K562 (cell line): ENCODE results near the gene LINGO3. TPM values are rescaled to one million over a fixed set of nuclear protein-coding genes. Genes with fewer than 3 reads are reported as not detected.

ENCODE experiments used
- ARNT ChIP-seq, 2 experiments: fragments of 450-650 bp; IDR thresholded peaks; 2 replicates each; pipeline ENCODE4 v1.6.1; 2016; ENCODE audit warnings: mild to moderate bottlenecking in 1 of 2
- CBFA2T3 ChIP-seq: fragments of 450-650 bp; IDR thresholded peaks from 2 replicates; pipeline ENCODE4 v1.6.1; 2017
- CHCHD3 ChIP-seq: fragments of 250-450 bp; sonication (Bioruptor Pico); IDR thresholded peaks from 2 replicates; pipeline ENCODE4 v2.1.2; 2022; ENCODE audit warnings: mild to moderate bottlenecking
- ETV1 ChIP-seq: fragments of 450-650 bp; conservative IDR thresholded peaks from 2 replicates; pipeline ENCODE4 v1.6.1; 2016; ENCODE audit warnings: missing genetic modification characterization, control low read depth, low read depth, missing compliant biosample characterization
- ETV5 ChIP-seq: sonication (generic); formaldehyde crosslinking; IDR thresholded peaks from 2 replicates; pipeline ENCODE4 v1.4.0; 2020; ENCODE audit warnings: low read depth, mild to moderate bottlenecking, missing genetic modification reagents
- GABPB1 ChIP-seq: sonication (generic); formaldehyde crosslinking; IDR thresholded peaks from 2 replicates; pipeline ENCODE4 v1.8.0; 2022; ENCODE audit warnings: mild to moderate bottlenecking, missing genetic modification reagents
- HDAC2 ChIP-seq: fragments of 450-650 bp; IDR thresholded peaks from 2 replicates; pipeline ENCODE4 v1.6.1; 2016; ENCODE audit warnings: mild to moderate bottlenecking
- HDAC3 ChIP-seq: fragments of 450-650 bp; IDR thresholded peaks from 2 replicates; pipeline ENCODE4 v1.6.1; 2018; ENCODE audit warnings: borderline replicate concordance, mild to moderate bottlenecking, moderate library complexity; ENCODE audit not compliant: partially characterized antibody
- MAX ChIP-seq: sonication (generic); formaldehyde crosslinking; IDR thresholded peaks from 2 replicates; pipeline ENCODE4 v1.9.0; 2022; ENCODE audit warnings: mild to moderate bottlenecking, missing genetic modification reagents
- MCM3 ChIP-seq: fragments of 450-650 bp; IDR thresholded peaks from 2 replicates; pipeline ENCODE4 v1.6.1; 2016
- MED1 ChIP-seq: sonication (generic); formaldehyde crosslinking; IDR thresholded peaks from 2 replicates; pipeline ENCODE4 v1.8.1; 2023; ENCODE audit warnings: missing genetic modification reagents, borderline replicate concordance
- MEIS2 ChIP-seq: fragments of 450-650 bp; IDR thresholded peaks from 2 replicates; pipeline ENCODE4 v1.6.1; 2014; ENCODE audit warnings: mild to moderate bottlenecking; ENCODE audit not compliant: partially characterized antibody
- NR2C2 ChIP-seq, 2 experiments: fragments of 200-800 bp in 1 of 2; sonication (Bioruptor generic) in 1 of 2; sonication (generic) in 1 of 2; formaldehyde crosslinking in 1 of 2; IDR thresholded peaks; 2 replicates each; pipeline versions ENCODE4 v1.6.1 to v1.8.0; 2016 to 2022; ENCODE audit warnings: mild to moderate bottlenecking in 1 of 2, missing compliant biosample characterization in 1 of 2, missing genetic modification characterization in 1 of 2, missing genetic modification reagents in 1 of 2
- NR2F6 ChIP-seq: fragments of 450-650 bp; formaldehyde crosslinking; IDR thresholded peaks from 2 replicates; pipeline ENCODE4 v1.4.0; 2020; ENCODE audit warnings: mild to moderate bottlenecking
- NRF1 ChIP-seq, 2 experiments: fragments of 450-650 bp; IDR thresholded peaks in 1 of 2; conservative IDR thresholded peaks in 1 of 2; 2 replicates each; pipeline ENCODE4 v1.6.1; 2014; ENCODE audit warnings: mild to moderate bottlenecking in 2 of 2
- PTRF ChIP-seq: fragments of 450-650 bp; IDR thresholded peaks from 2 replicates; pipeline ENCODE4 v1.6.1; 2016; ENCODE audit warnings: mild to moderate bottlenecking, missing genetic modification characterization, missing compliant biosample characterization
- RBM34 ChIP-seq: fragments of 200-400 bp; formaldehyde crosslinking; IDR thresholded peaks from 2 replicates; pipeline ENCODE4 v1.6.1; 2018; ENCODE audit warnings: low read length, borderline replicate concordance; ENCODE audit not compliant: insufficient read depth
- SMARCE1 ChIP-seq: fragments of 450-650 bp; IDR thresholded peaks from 2 replicates; pipeline ENCODE4 v1.7.1; 2016; ENCODE audit warnings: mild to moderate bottlenecking
- TEAD2 ChIP-seq: fragments of 450-650 bp; IDR thresholded peaks from 2 replicates; pipeline ENCODE4 v1.6.1; 2016; ENCODE audit warnings: missing genetic modification characterization, control low read depth, missing compliant biosample characterization
- ZC3H11A ChIP-seq: IDR thresholded peaks from 2 replicates; pipeline ENCODE4 v1.6.1; 2012; ENCODE audit warnings: low read depth, low read length, improper control_type of control experiment
- ZNF274 ChIP-seq: IDR thresholded peaks from 2 replicates; pipeline ENCODE4 v1.6.1; 2011; ENCODE audit warnings: low read depth, mild to moderate bottlenecking, low read length, moderate library complexity, borderline replicate concordance
- ZNF586 ChIP-seq: fragments of 450-650 bp; formaldehyde crosslinking; conservative IDR thresholded peaks from 2 replicates; pipeline ENCODE4 v1.4.0; 2020; ENCODE audit warnings: mild to moderate bottlenecking, moderate library complexity
- polyA plus RNA-seq, 8 experiments: library from polyadenylated mRNA; depleted of rRNA in 4 of 8; stranded (reverse) in 5 of 8; unstranded in 3 of 8; fragments of >200 nt; fragmentation: Nextera tagmentation in 2 of 8; fragmentation: Illumina TruSeq in 1 of 8; extraction: Ambion mirVana in 2 of 8; extraction: Trizol in 1 of 8; gene quantifications; 2 replicates each; pipeline versions ENCODE4 v1.2.1 to v1.2.3, GENCODE V29; 2011 to 2014; ENCODE audit warnings: inconsistent platforms in 1 of 8, missing spikeins in 1 of 8
- total RNA-seq, 7 experiments: library from RNA; depleted of rRNA in 6 of 7; stranded (reverse); fragments of >200 nt in 6 of 7; fragmentation: Illumina TruSeq in 2 of 7; extraction: Trizol in 2 of 7; gene quantifications; 2 replicates each; pipeline versions ENCODE4 v1.2.1 to v1.2.3, GENCODE V29; 2011 to 2021; ENCODE audit warnings: low replicate concordance in 1 of 7
- TF ChIP-seq, protein P1 (sequence below), 2 experiments: fragments of 450-650 bp in 1 of 2; sonication (generic) in 1 of 2; formaldehyde crosslinking in 1 of 2; IDR thresholded peaks in 1 of 2; conservative IDR thresholded peaks in 1 of 2; 2 replicates each; pipeline versions ENCODE4 v1.6.1 to v1.8.1; 2016 to 2023; ENCODE audit warnings: mild to moderate bottlenecking in 2 of 2, moderate library complexity in 2 of 2, inconsistent platforms in 1 of 2, missing genetic modification reagents in 1 of 2
- TF ChIP-seq, protein P2 (sequence below): sonication (generic); formaldehyde crosslinking; IDR thresholded peaks from 2 replicates; pipeline ENCODE4 v1.9.0; 2022; ENCODE audit warnings: mild to moderate bottlenecking, missing genetic modification reagents

Gene LINGO3
- total and polyA plus RNA-seq, 9 of the 15 experiments (the other 6 are each of a cell fraction or from before 2014, with no cell fraction given) = 0.03 to 0.05 (median 0.03) TPM; not detected in 6

GRCh38 chr19:2266183-2266993 lies 41.6 kb downstream of the LINGO3 start (continued):
- TF ChIP-seq MEIS2 = peak; percentile 77
- TF ChIP-seq, protein P1, sequence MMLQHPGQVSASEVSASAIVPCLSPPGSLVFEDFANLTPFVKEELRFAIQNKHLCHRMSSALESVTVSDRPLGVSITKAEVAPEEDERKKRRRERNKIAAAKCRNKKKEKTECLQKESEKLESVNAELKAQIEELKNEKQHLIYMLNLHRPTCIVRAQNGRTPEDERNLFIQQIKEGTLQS (IDR thresholded peaks at IDR 0.05) = no peak
- TF ChIP-seq, protein P1 (CRISPR knock-in tag; conservative IDR thresholded peaks at IDR 0.05) = no peak
- TF ChIP-seq MCM3 = no peak
- TF ChIP-seq TEAD2 (tag) = no peak
- no peak for TF ChIP-seq RBM34
- no peak for TF ChIP-seq ZNF586
- TF ChIP-seq ZNF274 = no peak
- no peak for TF ChIP-seq NR2C2 (CRISPR knock-in tag; IDR thresholded peaks at IDR 0.05)
- peak; percentile 27 for TF ChIP-seq NR2C2 (tag; IDR thresholded peaks at IDR 0.05)
- TF ChIP-seq ZC3H11A = no peak
- TF ChIP-seq SMARCE1 = no peak; the same call in 1 of the 2 replicates
- no peak for TF ChIP-seq ETV5 (CRISPR knock-in tag)
- no peak for TF ChIP-seq ETV1
- no peak for TF ChIP-seq MED1
- no peak for TF ChIP-seq CHCHD3
- TF ChIP-seq HDAC2 = peak; percentile 76; the same call in 1 of the 2 replicates
- TF ChIP-seq ARNT (IDR thresholded peaks at IDR 0.05) = no peak
- no peak for TF ChIP-seq HDAC3
- peak; percentile 34 to 52; a peak in 2 of 4 replicates for TF ChIP-seq NRF1 (conservative IDR thresholded peaks at IDR 0.05 in 1 of 2, IDR thresholded peaks at IDR 0.05 in 1 of 2)
- peak; percentile 94 for TF ChIP-seq MAX (CRISPR knock-in tag)
- no peak for TF ChIP-seq PTRF (tag)
- no peak for TF ChIP-seq NR2F6 (CRISPR knock-in tag)
- peak; percentile 21; the same call in 1 of the 2 replicates for TF ChIP-seq GABPB1 (CRISPR knock-in tag)
- 0 out of 2 replicates have a peak, but pooled peaks have one; percentile 22 for TF ChIP-seq CBFA2T3
- TF ChIP-seq, protein P2, sequence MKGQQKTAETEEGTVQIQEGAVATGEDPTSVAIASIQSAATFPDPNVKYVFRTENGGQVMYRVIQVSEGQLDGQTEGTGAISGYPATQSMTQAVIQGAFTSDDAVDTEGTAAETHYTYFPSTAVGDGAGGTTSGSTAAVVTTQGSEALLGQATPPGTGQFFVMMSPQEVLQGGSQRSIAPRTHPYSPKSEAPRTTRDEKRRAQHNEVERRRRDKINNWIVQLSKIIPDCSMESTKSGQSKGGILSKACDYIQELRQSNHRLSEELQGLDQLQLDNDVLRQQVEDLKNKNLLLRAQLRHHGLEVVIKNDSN (CRISPR knock-in tag) = peak; percentile 89
